ENCODE measurements around the gene SEMA3A. TPM values are rescaled to one million over a fixed set of nuclear protein-coding genes. Genes with fewer than 3 reads are reported as not detected.

The SEMA3A gene
- total RNA-seq, 1 experiment from 2014 or later, result 20.2 TPM

DNA sequence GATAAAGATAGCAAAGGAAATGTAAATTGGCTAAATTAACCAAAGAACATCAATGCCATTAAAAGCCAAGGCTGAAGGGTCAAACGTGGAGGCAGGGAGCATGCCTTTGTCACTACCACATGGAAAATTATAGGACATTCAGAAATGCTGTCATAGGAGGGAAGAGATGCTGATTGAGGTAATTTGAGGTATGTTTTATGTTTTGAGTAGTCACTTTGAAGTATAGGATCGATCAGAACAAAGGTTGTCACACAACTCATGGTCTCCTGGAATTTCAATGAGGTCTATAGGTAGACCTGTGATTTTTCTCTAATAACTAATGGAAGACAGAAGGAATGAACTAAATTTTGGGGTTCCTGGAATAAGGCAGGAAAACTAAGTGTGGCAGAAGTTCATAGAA lies 149.8 kb downstream of the SEMA3A start:
- no TSS peak for BruUV-seq (replicated peaks)
- no peak overlapping the region for H3K4me3 Mint-ChIP-seq (ENCODE audit: low read depth, unreplicated experiment)
- H3K9me3 Mint-ChIP-seq (ENCODE audit: low read depth, unreplicated experiment), result no peaks in the 10 kb centered on the region
- CTCF ChIA-PET, result no interaction called here
- no peaks in the 10 kb centered on the region for H3K27me3 Mint-ChIP-seq (ENCODE audit: unreplicated experiment)
- TF ChIP-seq, protein P1, sequence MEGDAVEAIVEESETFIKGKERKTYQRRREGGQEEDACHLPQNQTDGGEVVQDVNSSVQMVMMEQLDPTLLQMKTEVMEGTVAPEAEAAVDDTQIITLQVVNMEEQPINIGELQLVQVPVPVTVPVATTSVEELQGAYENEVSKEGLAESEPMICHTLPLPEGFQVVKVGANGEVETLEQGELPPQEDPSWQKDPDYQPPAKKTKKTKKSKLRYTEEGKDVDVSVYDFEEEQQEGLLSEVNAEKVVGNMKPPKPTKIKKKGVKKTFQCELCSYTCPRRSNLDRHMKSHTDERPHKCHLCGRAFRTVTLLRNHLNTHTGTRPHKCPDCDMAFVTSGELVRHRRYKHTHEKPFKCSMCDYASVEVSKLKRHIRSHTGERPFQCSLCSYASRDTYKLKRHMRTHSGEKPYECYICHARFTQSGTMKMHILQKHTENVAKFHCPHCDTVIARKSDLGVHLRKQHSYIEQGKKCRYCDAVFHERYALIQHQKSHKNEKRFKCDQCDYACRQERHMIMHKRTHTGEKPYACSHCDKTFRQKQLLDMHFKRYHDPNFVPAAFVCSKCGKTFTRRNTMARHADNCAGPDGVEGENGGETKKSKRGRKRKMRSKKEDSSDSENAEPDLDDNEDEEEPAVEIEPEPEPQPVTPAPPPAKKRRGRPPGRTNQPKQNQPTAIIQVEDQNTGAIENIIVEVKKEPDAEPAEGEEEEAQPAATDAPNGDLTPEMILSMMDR (IDR thresholded peaks at IDR 0.05; ENCODE audit: unreplicated experiment), result no peak
- no peak for DNase-seq
- H3K36me3 Mint-ChIP-seq (ENCODE audit: insufficient read depth, unreplicated experiment), result no peaks in the 10 kb centered on the region
- intact Hi-C loops (cut with micrococcal nuclease; ENCODE audit: unreplicated experiment), result loop anchor here (5.0 kb wide), 1 partner anchor 47 kb away; no protein-coding TSS in a partner anchor
- peak overlapping the region; percentile 47 for H3K27ac Mint-ChIP-seq (ENCODE audit: unreplicated experiment)
- H3K4me1 Mint-ChIP-seq (ENCODE audit: low read depth, unreplicated experiment), result peaks cover 43% of the 10 kb centered on the region

DNA sequence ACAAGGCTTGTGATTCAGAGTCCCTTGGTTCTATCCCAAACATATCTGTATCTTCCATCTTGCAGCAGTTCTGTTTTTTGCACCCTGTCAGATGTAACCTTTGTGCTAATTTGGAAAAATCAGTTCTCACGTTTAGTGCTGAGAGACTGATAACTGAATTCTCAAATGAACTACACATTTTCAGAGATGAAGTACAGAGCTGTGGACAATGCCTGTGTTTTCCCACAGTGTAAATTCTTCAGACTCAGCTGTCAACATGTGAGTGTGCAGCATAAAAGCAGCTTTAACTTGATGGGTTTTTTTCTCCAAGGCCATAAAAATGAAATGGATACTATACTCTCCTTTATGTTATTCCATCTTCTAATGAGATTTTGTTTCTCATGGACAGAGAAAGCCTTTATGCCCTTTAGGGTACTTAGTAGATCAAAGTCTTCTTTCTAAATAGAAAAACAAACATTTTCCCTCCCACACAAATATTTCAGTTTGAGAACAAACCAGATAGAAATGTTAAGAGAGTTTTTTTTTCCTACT lies 150.9 kb downstream of the SEMA3A start:
- BruUV-seq (replicated peaks), result no TSS peak
- CTCF ChIA-PET, result no interaction called here
- TF ChIP-seq, protein P1 (IDR thresholded peaks at IDR 0.05; ENCODE audit: unreplicated experiment), result no peak
- Mint-ChIP-seq H3K9me3 (ENCODE audit: low read depth, unreplicated experiment) (no peaks in the 10 kb centered on the region), H3K4me1 (ENCODE audit: low read depth, unreplicated experiment) (peaks cover 43% of the 10 kb centered on the region), H3K27ac (ENCODE audit: unreplicated experiment) (peak overlapping the region; percentile 47), H3K27me3 (ENCODE audit: unreplicated experiment) (no peaks in the 10 kb centered on the region), H3K4me3 (ENCODE audit: low read depth, unreplicated experiment) (no peak overlapping the region), H3K36me3 (ENCODE audit: insufficient read depth, unreplicated experiment) (no peaks in the 10 kb centered on the region)
- no peak for DNase-seq
- intact Hi-C loops (cut with micrococcal nuclease; ENCODE audit: unreplicated experiment), result no loop called here

DNA sequence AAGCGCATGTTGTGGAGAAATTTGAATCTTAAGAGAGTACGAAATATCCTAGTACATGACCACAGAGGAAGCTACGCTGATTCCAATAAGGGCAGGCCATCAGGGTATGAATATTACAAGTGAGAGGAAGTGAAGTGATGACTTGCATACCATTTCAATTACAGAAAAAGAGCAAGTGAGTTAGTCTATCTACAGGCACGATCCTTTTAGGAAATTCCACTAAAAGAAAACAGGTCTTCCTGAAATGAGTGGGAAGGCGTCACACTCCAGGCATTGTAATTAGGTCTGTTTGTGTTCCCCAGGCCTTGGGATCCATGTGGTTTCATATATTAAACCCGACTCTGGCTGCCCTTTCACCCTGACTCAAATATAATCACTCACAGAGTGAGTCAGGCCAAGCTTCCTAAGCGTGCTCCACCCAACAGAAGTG lies 152.5 kb downstream of the SEMA3A start:
- H3K4me3 Mint-ChIP-seq (ENCODE audit: low read depth, unreplicated experiment), result peak overlapping the region; percentile 7
- H3K27ac Mint-ChIP-seq (ENCODE audit: unreplicated experiment), result peak overlapping the region; percentile 67
- peak; percentile 19 for DNase-seq
- H3K27me3 Mint-ChIP-seq (ENCODE audit: unreplicated experiment), result no peaks in the 10 kb centered on the region
- peaks cover 43% of the 10 kb centered on the region for H3K4me1 Mint-ChIP-seq (ENCODE audit: low read depth, unreplicated experiment)
- intact Hi-C loops (cut with micrococcal nuclease; ENCODE audit: unreplicated experiment), result no loop called here
- TF ChIP-seq, protein P1 (IDR thresholded peaks at IDR 0.05; ENCODE audit: unreplicated experiment), result no peak
- BruUV-seq (replicated peaks), result no TSS peak
- no peaks in the 10 kb centered on the region for H3K36me3 Mint-ChIP-seq (ENCODE audit: insufficient read depth, unreplicated experiment)
- no peaks in the 10 kb centered on the region for H3K9me3 Mint-ChIP-seq (ENCODE audit: low read depth, unreplicated experiment)
- CTCF ChIA-PET, result no interaction called here

DNA sequence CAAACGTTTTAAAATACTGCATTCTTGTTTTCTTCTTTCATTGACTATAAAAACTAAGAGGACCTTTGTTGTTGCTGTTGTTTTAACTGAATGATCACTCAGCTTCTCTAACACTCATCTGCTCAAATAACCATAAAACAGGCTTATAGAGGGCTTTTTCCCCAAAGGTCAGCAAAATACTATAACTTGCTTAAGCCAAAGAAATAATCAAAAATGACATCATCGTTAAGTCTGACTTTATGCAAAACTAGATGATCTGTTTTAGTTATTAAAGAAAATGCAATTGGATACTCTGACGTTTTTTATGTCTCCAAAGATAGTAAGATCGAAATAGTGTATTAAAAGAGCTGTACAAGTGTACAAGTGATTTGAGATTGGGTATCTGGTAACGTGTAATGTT lies 152.9 kb downstream of the SEMA3A start:
- DNase-seq, result no peak
- intact Hi-C loops (cut with micrococcal nuclease; ENCODE audit: unreplicated experiment), result no loop called here
- CTCF ChIA-PET, result no interaction called here
- H3K27ac Mint-ChIP-seq (ENCODE audit: unreplicated experiment), result peak overlapping the region; percentile 67
- no TSS peak for BruUV-seq (replicated peaks)
- peaks cover 43% of the 10 kb centered on the region for H3K4me1 Mint-ChIP-seq (ENCODE audit: low read depth, unreplicated experiment)
- no peaks in the 10 kb centered on the region for H3K27me3 Mint-ChIP-seq (ENCODE audit: unreplicated experiment)
- TF ChIP-seq, protein P1 (IDR thresholded peaks at IDR 0.05; ENCODE audit: unreplicated experiment), result no peak
- no peaks in the 10 kb centered on the region for H3K36me3 Mint-ChIP-seq (ENCODE audit: insufficient read depth, unreplicated experiment)
- H3K4me3 Mint-ChIP-seq (ENCODE audit: low read depth, unreplicated experiment), result peak overlapping the region; percentile 7
- no peaks in the 10 kb centered on the region for H3K9me3 Mint-ChIP-seq (ENCODE audit: low read depth, unreplicated experiment)

Measured in Calu3 (cell line).